Peyer's patch (tissue), 4 donors: ENCODE measurements around the gene DDIT3. TPM values are rescaled to one million over a fixed set of nuclear protein-coding genes. Genes with fewer than 3 reads are reported as not detected.

ENCODE experiments used
- DNase-seq, 3 donors: peaks; one replicate each; pipeline ENCODE4 v3.0.0-alpha.2; 2017 to 2019
- H3K27ac ChIP-seq, 4 donors: fragments of 200-600 bp; sonication (generic); one replicate each; pipeline ENCODE4 v1.5.1; 2016 to 2019
- H3K27me3 ChIP-seq, 2 donors: fragments of 200-600 bp; sonication (generic); one replicate each; pipeline ENCODE4 v1.5.1; 2019
- H3K36me3 ChIP-seq, 3 donors: fragments of 200-600 bp; sonication (generic); one replicate each; pipeline ENCODE4 v1.5.1; 2016 to 2019
- H3K4me1 ChIP-seq, 4 donors: fragments of 200-600 bp; sonication (generic); one replicate each; pipeline ENCODE4 v1.5.1; 2016 to 2019
- H3K4me3 ChIP-seq, 4 donors: fragments of 200-600 bp; sonication (generic); 1 replicate in 3 of 4; 2 replicates in 1 of 4; pipeline ENCODE4 v1.5.1; 2016 to 2019; ENCODE audit warnings: mild to moderate bottlenecking in 1 of 4
- H3K9me3 ChIP-seq, 4 donors: fragments of 200-600 bp; sonication (generic); one replicate each; pipeline ENCODE4 v1.5.1; 2016 to 2019; ENCODE audit warnings: mild to moderate bottlenecking in 1 of 4
- CTCF ChIP-seq, 6 experiments: fragments of 450-650 bp in 4 of 6; fragments of 200-600 bp in 2 of 6; sonication (generic) in 1 of 6; IDR thresholded peaks; one replicate each; pipeline ENCODE4 v1.5.1; 2017 to 2019; ENCODE audit warnings: antibody characterized with exemption in 6 of 6, mild to moderate bottlenecking in 3 of 6, moderate library complexity in 1 of 6
- POLR2A ChIP-seq, 2 donors: fragments of 450-650 bp; IDR thresholded peaks; one replicate each; pipeline ENCODE4 v1.5.1; 2017; ENCODE audit warnings: antibody characterized with exemption in 2 of 2, mild to moderate bottlenecking in 2 of 2, moderate library complexity in 2 of 2
- total RNA-seq, 4 donors: library from RNA; depleted of rRNA; stranded (reverse); fragments of >200 nt; gene quantifications; one replicate each; pipeline ENCODE4 v1.1.0, GENCODE V29; 2016

The DDIT3 gene
- total RNA-seq, 4 donors from 2014 or later = 9.1 to 44.6 (median 24.0) TPM

GRCh38 chr12:57552306-57552651 is 32.0 kb upstream of the DDIT3 start:
- H3K27me3 ChIP-seq = no peaks in the 10 kb centered on the region
- no peak for TF ChIP-seq CTCF (IDR thresholded peaks at IDR 0.05)
- no peak for TF ChIP-seq POLR2A (IDR thresholded peaks at IDR 0.05)
- H3K9me3 ChIP-seq = no peaks in the 10 kb centered on the region
- DNase-seq = no peak
- no peak overlapping the region for H3K4me3 ChIP-seq
- H3K27ac ChIP-seq = no peak overlapping the region
- no peaks in the 10 kb centered on the region for H3K36me3 ChIP-seq
- peaks cover 0 to 11% (median 3%) of the 10 kb centered on the region in 4 donors for H3K4me1 ChIP-seq

GRCh38 chr12:57551637-57552305 is 31.5 kb upstream of the DDIT3 start:
- no peaks in the 10 kb centered on the region for H3K9me3 ChIP-seq

GRCh38 chr12:57550641-57551549 is 30.6 kb upstream of the DDIT3 start:
- H3K27me3 ChIP-seq = no peaks in the 10 kb centered on the region
- no peak overlapping the region for H3K27ac ChIP-seq
- no peaks in the 10 kb centered on the region for H3K9me3 ChIP-seq
- H3K4me3 ChIP-seq = peak overlapping the region in 1 of 4 donors; percentile 55
- peaks cover 0 to 15% (median 3%) of the 10 kb centered on the region in 4 donors for H3K4me1 ChIP-seq
- H3K36me3 ChIP-seq = no peaks in the 10 kb centered on the region
- no peak for TF ChIP-seq CTCF (IDR thresholded peaks at IDR 0.05)
- TF ChIP-seq POLR2A (IDR thresholded peaks at IDR 0.05) = no peak
- no peak for DNase-seq

More at GRCh38 chr12:57551637-57552305, 31.5 kb upstream of the DDIT3 start:
- H3K27ac ChIP-seq = no peak overlapping the region
- H3K4me3 ChIP-seq = no peak overlapping the region
- TF ChIP-seq POLR2A (IDR thresholded peaks at IDR 0.05) = no peak
- no peak for TF ChIP-seq CTCF (IDR thresholded peaks at IDR 0.05)
- no peaks in the 10 kb centered on the region for H3K36me3 ChIP-seq
- H3K27me3 ChIP-seq = no peaks in the 10 kb centered on the region
- DNase-seq = no peak
- H3K4me1 ChIP-seq = peaks cover 0 to 11% (median 3%) of the 10 kb centered on the region in 4 donors

GRCh38 chr12:57549909-57550640 is 29.8 kb upstream of the DDIT3 start, which contains the start of gene KIF5A:
Gene KIF5A (plus strand): TSS chr12:57550044. CDS start chr12:57550272, 228 bp downstream.
- Histone ChIP-seq H3K9me3 (no peaks in the 10 kb centered on the region), H3K27me3 (no peaks in the 10 kb centered on the region), H3K27ac (peak within 1 kb of the TSS in 1 of 4 donors; percentile 57), H3K4me1 (peaks cover 0 to 23% (median 3%) of the 10 kb centered on the region in 4 donors), H3K4me3 (peak within 1 kb of the TSS; percentile 37 to 57 (median 48)), H3K36me3 (no peaks in the 10 kb centered on the region)
- peak in 2 of 3 donors; percentile 41 to 65 for DNase-seq
- no peak for TF ChIP-seq CTCF (IDR thresholded peaks at IDR 0.05)
- TF ChIP-seq POLR2A (IDR thresholded peaks at IDR 0.05) = no peak

GRCh38 chr12:57549203-57549908 is 29.0 kb upstream of the DDIT3 start:
- Histone ChIP-seq H3K27ac (peak overlapping the region in 1 of 4 donors; percentile 57), H3K36me3 (no peaks in the 10 kb centered on the region), H3K4me3 (peak overlapping the region; percentile 37 to 57 (median 48)), H3K27me3 (no peaks in the 10 kb centered on the region), H3K4me1 (peaks cover 0 to 27% (median 3%) of the 10 kb centered on the region in 4 donors), H3K9me3 (no peaks in the 10 kb centered on the region)
- DNase-seq = no peak
- no peak for TF ChIP-seq CTCF (IDR thresholded peaks at IDR 0.05)
- TF ChIP-seq POLR2A (IDR thresholded peaks at IDR 0.05) = no peak
